Stimulated activated effector memory CD8-positive, alpha-beta T cell treated with anti-CD3 and anti-CD28 coated beads, Interleukin-12 subunit alpha, Interleukin-12 subunit beta, amount 100 ng/mL, for 72 hours (primary cell): ENCODE data around the gene CRACR2A.

Experiments used
- ATAC-seq: fragments of 150-1000 bp; cut with Tn5 transposase; 2 replicates; pipeline ENCODE4 v1.10.0; 2021
- DNase-seq, 2 donors: peaks; one replicate each; pipeline ENCODE4 v3.0.0; 2021 to 2022; ENCODE audit warnings: low spot score in 2 of 2
- H3K27ac Mint-ChIP-seq: one replicate; pipeline ENCODE4 v1.8.0; 2022; ENCODE audit warnings: mild to moderate bottlenecking, mixed read lengths
- H3K36me3 Mint-ChIP-seq: one replicate; pipeline ENCODE4 v1.8.0; 2022; ENCODE audit warnings: mild to moderate bottlenecking, mixed read lengths
- H3K4me1 Mint-ChIP-seq: one replicate; pipeline ENCODE4 v1.8.0; 2022; ENCODE audit warnings: mixed read lengths
- H3K4me3 Mint-ChIP-seq: one replicate; pipeline ENCODE4 v1.8.0; 2022; ENCODE audit warnings: mild to moderate bottlenecking, mixed read lengths
- H3K9me3 Mint-ChIP-seq: one replicate; pipeline ENCODE4 v1.8.0; 2022; ENCODE audit warnings: mixed read lengths

Gene CRACR2A

DNA sequence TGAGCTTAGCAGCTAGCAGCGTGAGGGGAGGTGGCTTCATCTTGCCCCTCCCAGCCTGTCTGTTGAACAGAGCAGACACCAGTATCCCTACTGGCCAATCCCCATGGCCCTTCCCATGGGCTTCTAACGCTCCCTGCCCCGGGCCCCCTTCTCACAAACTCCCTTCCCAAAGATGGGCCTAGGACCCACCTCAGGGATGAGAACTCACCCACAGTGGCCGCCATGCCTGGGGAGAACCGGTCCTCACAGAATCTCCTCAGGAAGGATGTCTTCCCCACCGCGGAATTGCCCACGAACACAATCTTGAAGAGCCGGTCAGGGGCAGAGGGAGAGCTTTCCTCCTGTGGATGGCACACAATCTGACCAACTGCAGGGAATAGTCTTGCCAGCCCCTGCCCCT, 119.5 kb downstream of the CRACR2A start:
- Mint-ChIP-seq H3K27ac (peak overlapping the region; percentile 81), H3K36me3 (peaks cover 56% of the 10 kb centered on the region), H3K4me3 (no peak overlapping the region), H3K4me1 (peaks cover 15% of the 10 kb centered on the region), H3K9me3 (no peaks in the 10 kb centered on the region)
- no peak for DNase-seq
- no peak for ATAC-seq

DNA sequence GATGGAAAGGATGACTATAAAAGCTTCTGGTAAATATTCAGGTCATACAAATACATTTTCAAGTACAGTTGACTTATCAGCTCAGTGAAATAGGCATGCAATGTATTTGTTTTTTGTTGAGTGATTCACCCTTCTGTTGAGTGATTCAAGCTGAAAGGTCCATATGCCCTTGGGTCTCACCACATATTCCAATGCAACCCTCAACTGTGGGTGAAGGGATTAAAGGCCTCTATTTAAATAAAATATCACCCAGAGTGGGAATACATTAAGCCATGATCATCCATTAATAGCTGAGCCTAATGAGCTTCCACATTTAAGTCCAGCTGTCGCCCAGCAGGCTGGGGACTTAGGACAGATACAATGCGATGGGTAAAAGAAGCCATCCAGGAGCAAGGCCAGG, 120.2 kb downstream of the CRACR2A start:
- H3K4me3 Mint-ChIP-seq = no peak overlapping the region
- no peak for DNase-seq
- H3K27ac Mint-ChIP-seq = peak overlapping the region; percentile 81
- peak; percentile 31 for ATAC-seq
- H3K4me1 Mint-ChIP-seq = peaks cover 15% of the 10 kb centered on the region
- H3K9me3 Mint-ChIP-seq = no peaks in the 10 kb centered on the region
- peaks cover 56% of the 10 kb centered on the region for H3K36me3 Mint-ChIP-seq

DNA sequence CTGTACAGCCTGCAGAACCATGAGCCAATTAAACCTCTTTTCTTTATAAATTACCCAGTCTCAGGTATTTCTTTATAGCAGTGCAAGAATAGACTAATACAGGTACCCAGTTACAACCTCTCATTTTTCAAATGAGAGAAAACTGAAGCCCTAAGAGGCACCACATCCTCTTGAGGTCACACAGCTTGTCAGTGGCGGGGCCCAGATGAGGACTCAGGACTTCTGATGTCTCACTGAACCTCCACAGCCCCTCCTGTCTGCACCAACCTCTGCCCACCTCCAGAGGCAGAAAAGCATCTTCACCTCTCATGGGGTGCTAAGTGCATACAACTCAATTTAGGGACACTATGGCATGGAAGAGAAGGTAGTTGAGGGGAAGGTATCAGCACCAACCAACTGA, 120.7 kb downstream of the CRACR2A start:
- H3K9me3 Mint-ChIP-seq = no peaks in the 10 kb centered on the region
- peak; percentile 82 for ATAC-seq
- no peak for DNase-seq
- H3K4me3 Mint-ChIP-seq = no peak overlapping the region
- H3K27ac Mint-ChIP-seq = peak overlapping the region; percentile 81
- peaks cover 56% of the 10 kb centered on the region for H3K36me3 Mint-ChIP-seq
- peaks cover 15% of the 10 kb centered on the region for H3K4me1 Mint-ChIP-seq

DNA sequence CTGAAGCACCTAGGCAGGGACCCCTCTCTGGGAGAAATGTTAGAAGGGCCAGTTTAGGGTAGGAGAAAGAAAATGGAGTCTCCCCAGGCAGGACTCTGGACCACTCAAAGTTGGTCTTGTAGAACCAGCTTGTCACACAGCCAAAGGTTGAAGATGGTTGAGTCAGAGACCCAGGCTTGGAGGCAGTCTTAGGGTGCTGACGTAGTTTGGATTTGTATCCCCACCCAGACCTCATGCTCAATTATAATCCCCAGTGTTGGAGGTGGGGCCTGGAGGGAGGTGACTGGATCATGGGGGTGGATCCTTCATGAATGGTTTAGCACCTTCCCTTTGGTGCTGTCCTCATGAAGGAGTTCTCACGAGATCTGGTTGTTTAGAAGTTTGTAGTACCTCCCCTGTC, 121.2 kb downstream of the CRACR2A start:
- ATAC-seq = no peak
- H3K27ac Mint-ChIP-seq = peak overlapping the region; percentile 81
- no peaks in the 10 kb centered on the region for H3K9me3 Mint-ChIP-seq
- H3K4me1 Mint-ChIP-seq = peaks cover 15% of the 10 kb centered on the region
- no peak overlapping the region for H3K4me3 Mint-ChIP-seq
- no peak for DNase-seq
- H3K36me3 Mint-ChIP-seq = peaks cover 56% of the 10 kb centered on the region

DNA sequence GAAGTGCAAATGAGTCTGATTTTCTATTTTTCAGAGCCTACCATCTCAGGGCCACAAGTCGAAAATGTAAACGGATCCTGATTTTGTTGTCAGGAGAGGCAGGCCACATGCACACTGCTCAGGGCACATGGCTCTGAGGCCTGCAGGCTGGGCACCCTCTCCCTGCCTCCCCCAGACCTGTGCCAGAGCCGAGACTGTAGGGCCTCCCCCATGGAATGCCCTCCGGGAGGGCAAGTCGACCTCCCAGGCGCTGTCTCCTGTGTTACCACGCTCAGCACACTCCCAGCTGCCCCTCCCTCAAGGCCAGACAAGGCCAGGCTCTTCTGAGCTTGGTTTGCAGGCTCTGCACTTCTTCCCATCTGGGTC, 121.7 kb downstream of the CRACR2A start:
- peaks cover 15% of the 10 kb centered on the region for H3K4me1 Mint-ChIP-seq
- ATAC-seq (no peak), DNase-seq (no peak)
- peaks cover 56% of the 10 kb centered on the region for H3K36me3 Mint-ChIP-seq
- no peak overlapping the region for H3K4me3 Mint-ChIP-seq
- H3K9me3 Mint-ChIP-seq = no peaks in the 10 kb centered on the region
- H3K27ac Mint-ChIP-seq = peak overlapping the region; percentile 90

DNA sequence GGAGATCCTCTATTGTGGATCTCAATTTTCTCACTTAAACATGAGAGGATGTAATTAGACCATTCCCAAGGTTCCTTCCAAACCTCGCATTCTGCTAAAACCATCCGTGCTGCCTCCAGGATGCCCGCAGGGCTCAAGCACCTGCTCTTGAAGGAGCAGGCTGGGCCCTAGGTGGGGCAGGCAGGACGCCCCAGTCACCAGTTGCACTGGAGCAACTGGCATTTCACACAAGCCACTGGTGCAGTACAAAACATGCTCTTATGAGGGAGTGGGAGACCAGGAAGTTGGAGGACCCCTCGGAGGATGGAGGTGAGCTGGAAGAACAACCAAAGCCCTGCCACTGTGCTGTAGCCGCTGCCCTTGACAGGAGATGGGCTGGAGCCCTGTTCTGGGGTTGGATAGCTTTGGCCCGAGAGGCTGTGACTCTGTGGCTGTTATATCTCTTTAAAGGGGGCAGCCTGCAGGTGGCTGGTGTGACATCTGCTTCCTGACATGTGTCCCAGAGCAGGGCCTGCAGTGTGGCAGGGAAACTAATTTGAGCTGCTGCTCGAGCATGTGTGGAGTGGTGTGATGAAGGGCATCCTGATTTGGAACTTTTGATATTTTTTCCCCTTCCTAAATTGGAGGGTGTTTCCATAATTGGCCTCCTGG, 122.2 kb downstream of the CRACR2A start:
- Mint-ChIP-seq H3K27ac (peak overlapping the region; percentile 90), H3K36me3 (peaks cover 58% of the 10 kb centered on the region)

DNA sequence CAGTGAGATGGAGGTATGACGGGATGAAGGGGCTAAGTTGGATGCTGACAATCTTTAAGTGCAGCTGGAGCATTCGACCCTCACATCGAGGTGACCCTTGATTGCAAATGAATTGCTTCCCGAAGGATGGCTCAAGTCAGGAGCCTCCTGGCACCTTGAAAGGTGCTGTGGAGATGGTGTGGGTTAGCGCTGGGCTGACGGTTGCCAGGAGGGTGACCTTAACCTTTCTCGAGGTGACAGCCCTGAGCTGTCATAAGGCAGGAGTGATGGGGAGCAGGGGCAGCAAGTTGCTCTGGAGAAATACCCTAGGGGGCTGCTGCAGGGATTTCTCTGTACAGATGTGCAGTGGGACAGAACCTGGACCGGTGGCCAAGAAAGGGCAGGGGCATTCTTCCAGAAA, 122.8 kb downstream of the CRACR2A start:
- DNase-seq = no peak
- peak overlapping the region; percentile 90 for H3K27ac Mint-ChIP-seq
- no peaks in the 10 kb centered on the region for H3K9me3 Mint-ChIP-seq
- H3K4me1 Mint-ChIP-seq = peaks cover 15% of the 10 kb centered on the region
- no peak overlapping the region for H3K4me3 Mint-ChIP-seq
- ATAC-seq = no peak
- H3K36me3 Mint-ChIP-seq = peaks cover 65% of the 10 kb centered on the region

More for the DNA sequence above, 122.2 kb downstream of the CRACR2A start:
- no peak for ATAC-seq
- H3K4me3 Mint-ChIP-seq = no peak overlapping the region
- DNase-seq = no peak
- H3K9me3 Mint-ChIP-seq = no peaks in the 10 kb centered on the region
- H3K4me1 Mint-ChIP-seq = peaks cover 15% of the 10 kb centered on the region

DNA sequence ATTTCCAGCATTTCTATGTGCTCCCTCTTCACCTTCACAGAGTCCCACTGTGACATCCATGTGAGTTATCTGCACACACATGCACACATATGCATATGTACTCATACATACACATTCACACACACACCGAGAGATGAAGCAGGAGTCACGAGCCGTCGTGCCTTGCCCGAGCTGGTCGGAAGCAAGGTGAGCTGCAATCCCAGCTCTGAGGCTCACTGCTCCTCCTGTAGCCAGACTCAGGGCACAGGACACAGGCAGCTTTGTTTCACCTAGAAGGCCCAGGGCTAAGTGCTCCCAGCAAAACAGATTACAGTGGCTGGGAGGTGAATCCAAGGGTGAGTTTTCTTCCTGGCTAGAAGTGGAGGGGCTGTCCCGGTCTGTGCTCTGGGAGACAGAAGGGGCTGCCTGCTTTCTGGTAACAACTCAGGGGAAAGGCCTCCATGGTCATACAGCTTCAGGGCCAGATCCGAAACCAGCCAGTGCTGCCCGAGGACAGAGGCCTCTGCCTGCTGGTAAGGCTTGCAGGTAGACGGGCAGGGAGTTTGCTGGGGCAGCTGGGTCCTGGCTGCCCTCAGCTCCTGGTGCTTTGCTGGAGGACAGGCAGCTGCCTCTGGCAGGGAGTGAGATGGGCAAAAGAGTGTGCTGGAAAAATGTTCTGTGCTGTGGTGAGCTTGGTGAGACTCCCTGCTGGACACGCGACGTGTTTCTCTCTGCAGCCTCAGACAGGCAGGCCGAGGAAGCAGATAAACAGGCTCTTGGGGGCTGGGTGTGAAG, 123.7 kb downstream of the CRACR2A start:
- Mint-ChIP-seq H3K4me1 (peaks cover 15% of the 10 kb centered on the region), H3K36me3 (peaks cover 73% of the 10 kb centered on the region), H3K27ac (peak overlapping the region; percentile 90), H3K9me3 (no peaks in the 10 kb centered on the region), H3K4me3 (no peak overlapping the region)
- DNase-seq = no peak
- ATAC-seq = no peak

DNA sequence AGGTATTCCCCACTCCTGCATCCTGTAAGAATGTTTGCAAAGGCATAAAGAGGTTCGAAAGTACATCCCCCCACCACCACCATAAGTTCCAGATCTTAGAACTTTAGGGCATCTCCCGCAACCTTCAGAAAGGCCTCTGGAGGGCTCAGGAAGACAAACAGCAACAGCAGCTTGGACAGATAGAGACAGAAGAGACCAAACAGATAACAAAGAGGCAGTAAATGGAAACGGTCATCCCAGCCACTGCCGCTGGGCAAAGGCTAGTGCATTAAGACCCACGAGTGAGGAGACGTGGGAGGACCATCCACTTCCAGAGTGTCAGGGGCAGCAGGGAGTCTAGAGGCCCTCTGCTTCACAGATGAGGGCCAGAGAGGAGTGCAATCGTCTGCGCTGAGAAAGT, 124.3 kb downstream of the CRACR2A start:
- H3K9me3 Mint-ChIP-seq = no peaks in the 10 kb centered on the region
- H3K36me3 Mint-ChIP-seq = peaks cover 74% of the 10 kb centered on the region
- peaks cover 15% of the 10 kb centered on the region for H3K4me1 Mint-ChIP-seq
- peak overlapping the region; percentile 90 for H3K27ac Mint-ChIP-seq
- DNase-seq (no peak), ATAC-seq (no peak)
- H3K4me3 Mint-ChIP-seq = no peak overlapping the region

DNA sequence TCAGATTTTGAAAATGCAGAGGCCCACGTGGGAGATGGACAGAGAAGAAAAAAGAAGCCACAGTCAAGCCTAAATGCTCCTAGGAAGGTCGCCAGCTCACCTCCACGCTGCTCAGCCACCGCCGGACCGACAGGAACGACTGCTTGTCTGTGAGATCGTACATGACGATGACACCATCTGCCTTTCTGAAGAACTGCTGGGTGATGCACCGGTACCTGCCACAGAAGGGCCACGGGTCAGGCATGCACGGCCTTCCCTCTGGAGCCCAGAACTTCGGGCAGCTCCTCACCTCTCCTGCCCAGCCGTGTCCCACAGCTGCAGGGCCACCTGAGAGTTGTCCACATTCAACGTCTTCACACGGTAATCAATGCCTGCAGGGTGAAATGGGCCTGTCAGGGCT, 125.6 kb downstream of the CRACR2A start:
- no peak for DNase-seq
- Mint-ChIP-seq H3K36me3 (peaks cover 72% of the 10 kb centered on the region), H3K9me3 (no peaks in the 10 kb centered on the region), H3K4me3 (no peak overlapping the region), H3K4me1 (peaks cover 6% of the 10 kb centered on the region), H3K27ac (peak overlapping the region; percentile 90)
- no peak for ATAC-seq

DNA sequence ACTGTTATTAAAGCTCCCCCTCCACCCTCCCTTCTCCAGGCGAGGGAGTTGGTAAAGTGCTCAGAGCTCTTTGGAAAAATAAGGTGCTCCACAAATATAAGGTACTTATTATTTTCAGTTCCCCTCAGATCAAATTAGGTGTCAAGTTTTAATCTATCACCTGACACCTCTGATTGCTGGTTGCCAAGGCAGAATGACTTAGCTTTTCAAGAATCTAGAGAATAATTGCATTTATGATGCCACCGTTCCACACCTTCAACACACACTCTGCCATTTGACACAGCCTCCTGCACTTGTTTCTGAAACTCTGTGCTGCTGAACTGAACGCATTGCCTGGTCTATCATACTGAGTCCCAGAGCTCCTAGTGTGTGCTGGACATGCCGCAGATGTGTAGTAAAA, 128.6 kb downstream of the CRACR2A start:
- Mint-ChIP-seq H3K36me3 (peaks cover 84% of the 10 kb centered on the region), H3K4me3 (no peak overlapping the region), H3K9me3 (no peaks in the 10 kb centered on the region), H3K4me1 (no peaks in the 10 kb centered on the region), H3K27ac (no peak overlapping the region)
- ATAC-seq (no peak), DNase-seq (no peak)

DNA sequence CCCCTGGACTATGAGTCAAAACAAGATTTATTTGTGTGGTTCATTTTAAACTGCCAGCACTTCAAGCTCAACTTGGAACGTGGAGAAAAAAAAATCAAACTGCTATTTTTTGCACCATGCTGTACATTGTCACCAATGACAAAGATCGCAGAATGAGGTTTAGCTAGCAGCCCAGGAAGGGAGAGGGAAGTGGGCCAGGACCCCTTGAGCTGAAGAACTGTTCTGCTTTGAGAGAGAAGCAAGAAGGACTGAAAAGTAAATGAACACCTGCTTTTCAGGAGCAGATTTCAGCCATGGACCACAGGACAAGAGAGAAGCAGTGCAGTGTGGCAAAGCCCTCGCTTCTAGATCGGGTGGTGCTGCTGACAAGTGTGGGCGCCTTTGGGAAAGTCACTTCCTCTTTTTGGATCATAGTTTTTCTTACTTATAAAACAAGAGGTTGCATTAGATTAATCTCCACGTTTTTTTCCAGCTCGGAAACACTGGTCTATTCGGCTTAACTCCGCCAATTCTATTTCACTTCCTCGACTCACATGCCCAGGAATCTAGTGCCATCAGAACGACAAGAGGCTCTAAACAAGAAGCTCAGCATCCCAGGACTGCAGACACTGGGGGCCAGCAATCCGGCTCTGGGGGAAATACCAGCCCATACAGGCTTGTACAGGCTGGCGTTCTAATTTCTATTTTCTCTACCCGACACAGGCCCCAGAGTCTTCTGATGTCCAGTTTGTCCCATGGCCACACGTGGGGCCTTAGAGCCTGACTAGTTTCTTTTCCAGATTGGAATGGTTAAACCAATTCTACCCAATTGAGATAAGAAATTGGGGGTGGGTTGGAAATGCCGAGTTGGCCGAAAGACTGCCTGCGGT, 129.9 kb downstream of the CRACR2A start:
- peak overlapping the region; percentile 79 for H3K27ac Mint-ChIP-seq
- peaks cover 86% of the 10 kb centered on the region for H3K36me3 Mint-ChIP-seq
- DNase-seq = no peak
- H3K9me3 Mint-ChIP-seq = no peaks in the 10 kb centered on the region
- H3K4me1 Mint-ChIP-seq = no peaks in the 10 kb centered on the region
- ATAC-seq = no peak
- no peak overlapping the region for H3K4me3 Mint-ChIP-seq

DNA sequence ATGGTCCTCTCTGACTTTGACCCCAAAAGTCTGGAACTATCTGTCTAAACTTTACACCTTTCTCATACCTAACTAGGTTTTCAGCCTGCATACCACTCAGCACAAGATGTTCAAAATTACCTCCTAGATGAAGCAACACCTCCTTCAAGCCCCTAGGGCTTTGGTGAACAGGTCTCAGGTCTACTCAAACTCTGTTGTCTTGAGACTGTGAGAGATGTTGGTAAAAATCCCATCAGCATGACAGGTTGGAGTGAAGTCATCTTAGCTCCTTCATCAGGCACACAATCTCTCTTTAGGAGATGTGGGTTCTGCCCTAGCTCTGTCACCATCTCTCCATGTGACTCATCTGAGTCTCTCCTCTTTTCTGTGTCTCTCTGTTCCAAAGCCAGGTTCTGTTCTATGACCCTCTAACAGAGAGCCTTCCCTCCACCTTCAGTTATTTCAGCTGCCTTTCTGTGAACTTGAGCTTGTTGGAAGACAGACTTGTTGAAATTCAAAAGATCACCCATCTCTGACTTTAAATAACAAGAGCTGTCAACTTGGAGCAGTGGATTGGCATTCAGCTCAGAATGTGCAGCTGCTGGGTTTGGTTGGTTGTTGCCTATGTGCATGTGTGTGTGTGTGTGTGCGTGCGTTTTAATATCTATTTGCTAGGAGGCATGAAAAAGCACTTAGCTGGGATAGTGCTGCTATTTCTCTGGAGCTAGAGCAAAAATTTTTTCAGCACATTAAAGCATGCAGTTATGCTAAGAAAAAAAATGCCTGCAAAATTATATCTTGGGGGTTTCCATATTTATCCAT, 130.7 kb downstream of the CRACR2A start:
- Mint-ChIP-seq H3K36me3 (peaks cover 84% of the 10 kb centered on the region), H3K4me3 (no peak overlapping the region), H3K4me1 (no peaks in the 10 kb centered on the region), H3K27ac (peak overlapping the region; percentile 79), H3K9me3 (no peaks in the 10 kb centered on the region)
- ATAC-seq = peak; percentile 89
- no peak for DNase-seq

DNA sequence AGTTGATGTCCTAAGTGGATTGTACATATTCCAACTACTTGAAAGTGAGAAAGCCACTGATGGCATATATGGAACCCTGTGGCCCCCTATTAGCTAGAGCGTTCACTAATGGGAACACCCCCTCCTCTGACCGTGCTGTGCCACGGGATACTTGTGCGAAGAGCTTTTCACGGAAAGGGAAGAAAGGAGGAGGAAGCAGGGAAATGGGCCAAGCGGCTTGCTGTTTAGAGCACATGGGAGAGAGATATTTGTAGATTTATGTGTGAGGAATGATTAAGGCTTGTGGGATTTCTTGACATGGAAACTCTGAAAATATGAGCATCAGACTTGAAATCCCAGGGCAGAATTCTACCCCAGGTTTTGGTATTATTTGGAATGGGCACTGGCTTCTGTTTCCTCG, 132.1 kb downstream of the CRACR2A start:
- no peak for DNase-seq
- Mint-ChIP-seq H3K9me3 (no peaks in the 10 kb centered on the region), H3K27ac (peak overlapping the region; percentile 55), H3K4me3 (no peak overlapping the region), H3K4me1 (no peaks in the 10 kb centered on the region), H3K36me3 (peaks cover 84% of the 10 kb centered on the region)
- no peak for ATAC-seq

DNA sequence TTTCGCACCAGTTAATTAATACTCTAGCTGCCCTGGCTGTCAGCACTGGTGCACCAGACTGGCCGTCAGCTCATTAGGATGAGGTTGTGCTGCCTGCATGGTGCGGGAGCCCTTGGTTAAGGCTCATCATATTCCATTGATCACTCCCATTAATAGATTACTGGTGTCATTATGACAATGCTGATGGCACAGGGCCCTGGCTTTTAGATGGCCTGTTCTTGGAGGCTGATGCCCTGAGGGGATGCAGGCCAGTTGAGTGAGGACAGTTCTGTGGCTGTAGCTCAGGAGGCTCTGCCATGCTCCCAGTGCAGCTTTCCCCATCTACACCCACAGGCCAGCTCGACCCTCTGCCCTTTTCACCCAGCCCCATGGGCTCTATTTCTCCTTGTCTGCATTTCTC, 135.3 kb downstream of the CRACR2A start:
- peaks cover 86% of the 10 kb centered on the region for H3K36me3 Mint-ChIP-seq
- no peaks in the 10 kb centered on the region for H3K4me1 Mint-ChIP-seq
- DNase-seq (no peak), ATAC-seq (no peak)
- H3K27ac Mint-ChIP-seq = peak overlapping the region; percentile 11
- H3K9me3 Mint-ChIP-seq = no peaks in the 10 kb centered on the region
- H3K4me3 Mint-ChIP-seq = no peak overlapping the region
